B cell (primary cell): ENCODE data around the gene TNKS1BP1. TPM values are rescaled to one million over a fixed set of nuclear protein-coding genes. Genes with fewer than 3 reads are reported as not detected.

Experiments used
- ATAC-seq: fragments of 200-7000 bp; cut with Tn5 transposase; one replicate; pipeline ENCODE4 v1.10.0; 2021; ENCODE audit warnings: low read depth, mild to moderate bottlenecking, moderate number of reproducible peaks, moderate library complexity
- CTCF ChIA-PET: fragments of 350-600 bp; sonication (Branson Sonifier 250); formaldehyde crosslinking; loops from one replicate; lab custom pipeline; 2021; ENCODE audit warnings: antibody characterized with exemption, inconsistent platforms; lab: Charles Lee
- POLR2A ChIA-PET: fragments of 350-600 bp; sonication (Branson Sonifier 250); formaldehyde crosslinking; loops from one replicate; lab custom pipeline; 2021; ENCODE audit warnings: antibody characterized with exemption; lab: Charles Lee
- DNase-seq: peaks from one replicate; pipeline ENCODE4 v3.0.0; 2013
- H2AFZ ChIP-seq: 2 replicates; pipeline ENCODE4 v1.6.1; 2012; ENCODE audit warnings: mild to moderate bottlenecking, low read depth, low read length; ENCODE audit not compliant: insufficient read depth, poor library complexity, severe bottlenecking
- H3K27ac ChIP-seq, 2 donors: 1 replicate in 1 of 2; 2 replicates in 1 of 2; pipeline ENCODE4 v1.5.1; 2012 to 2013; ENCODE audit warnings: low read length in 2 of 2, mild to moderate bottlenecking in 2 of 2, moderate library complexity in 1 of 2
- H3K27me3 ChIP-seq, 4 experiments: fragments of 200-600 bp in 1 of 4; sonication (generic) in 1 of 4; replicated peaks in 1 of 4; 1 replicate in 2 of 4; 2 replicates in 2 of 4; pipeline versions ENCODE4 v1.6.1 to v1.7.0; 2013 to 2016; ENCODE audit warnings: low read length in 3 of 4, mild to moderate bottlenecking in 2 of 4, mixed read lengths in 1 of 4, moderate library complexity in 1 of 4; ENCODE audit not compliant: insufficient read depth in 4 of 4, control insufficient read depth in 3 of 4; ENCODE audit errors: control extremely low read depth in 1 of 4
- H3K36me3 ChIP-seq, 2 experiments: replicated peaks in 1 of 2; 1 replicate in 1 of 2; 2 replicates in 1 of 2; pipeline versions ENCODE4 v1.6.1 to v1.7.1; 2013; ENCODE audit warnings: low read length in 1 of 2; ENCODE audit not compliant: insufficient read depth in 2 of 2, control insufficient read depth in 1 of 2; ENCODE audit errors: control extremely low read depth in 1 of 2, extremely low read depth in 1 of 2
- H3K4me1 ChIP-seq, 2 donors: fragments of 200-600 bp in 1 of 2; sonication (generic) in 1 of 2; 1 replicate in 1 of 2; 2 replicates in 1 of 2; pipeline versions ENCODE4 v1.5.1 to v1.6.1; 2013 to 2017; ENCODE audit warnings: low read length in 2 of 2; ENCODE audit not compliant: control insufficient read depth in 2 of 2, insufficient read depth in 2 of 2
- H3K4me2 ChIP-seq: replicated peaks from 2 replicates; pipeline ENCODE3; 2012; ENCODE audit warnings: mild to moderate bottlenecking, low read depth, low read length; ENCODE audit not compliant: poor library complexity, severe bottlenecking
- H3K4me3 ChIP-seq, 5 experiments: fragments of 200-600 bp in 1 of 5; sonication (generic) in 1 of 5; 1 replicate in 3 of 5; 2 replicates in 2 of 5; pipeline versions ENCODE4 v1.5.1 to v1.7.0; 2011 to 2016; ENCODE audit warnings: low read length in 4 of 5, mild to moderate bottlenecking in 4 of 5, low read depth in 2 of 5, control low read depth in 1 of 5, moderate library complexity in 1 of 5; ENCODE audit not compliant: insufficient read depth in 1 of 5; ENCODE audit errors: control extremely low read depth in 1 of 5, extremely low read depth in 1 of 5
- H3K79me2 ChIP-seq: fragments of 200-600 bp; sonication (generic); one replicate; pipeline ENCODE4 v1.6.0; 2016; ENCODE audit warnings: low read length; ENCODE audit not compliant: control insufficient read depth, insufficient read depth
- H3K9ac ChIP-seq: fragments of 200-600 bp; sonication (generic); 2 replicates; pipeline ENCODE4 v1.6.1; 2017; ENCODE audit warnings: mild to moderate bottlenecking, low read length, moderate library complexity
- H3K9me3 ChIP-seq, 3 donors: one replicate each; pipeline versions ENCODE4 v1.6.1 to v1.7.1; 2013; ENCODE audit warnings: low read length in 2 of 3; ENCODE audit not compliant: control insufficient read depth in 2 of 3, insufficient read depth in 1 of 3; ENCODE audit errors: control extremely low read depth in 1 of 3
- H4K20me1 ChIP-seq: 2 replicates; pipeline ENCODE4 v1.6.0; 2012; ENCODE audit warnings: mild to moderate bottlenecking, low read length; ENCODE audit not compliant: insufficient read depth, control insufficient read depth, poor library complexity, severe bottlenecking
- H3K27ac Mint-ChIP-seq: one replicate; pipeline ENCODE4 v1.8.0; 2021; ENCODE audit warnings: mixed read lengths
- H3K27me3 Mint-ChIP-seq: one replicate; pipeline ENCODE4 v1.8.0; 2021; ENCODE audit warnings: mixed read lengths
- H3K4me1 Mint-ChIP-seq: one replicate; pipeline ENCODE4 v1.8.0; 2021; ENCODE audit warnings: mixed read lengths
- H3K4me3 Mint-ChIP-seq: one replicate; pipeline ENCODE4 v1.8.0; 2021; ENCODE audit warnings: mixed read lengths
- H3K9me3 Mint-ChIP-seq: one replicate; pipeline ENCODE4 v1.8.0; 2022; ENCODE audit warnings: mixed read lengths; ENCODE audit not compliant: insufficient read depth
- CTCF ChIP-seq: fragments of 200-600 bp; IDR thresholded peaks from one replicate; pipeline ENCODE4 v1.8.0; 2022; ENCODE audit warnings: antibody characterized with exemption, mild to moderate bottlenecking
- EZH2 ChIP-seq: IDR thresholded peaks from 2 replicates; pipeline ENCODE4 v1.6.1; 2012; ENCODE audit warnings: borderline replicate concordance, low read depth, mild to moderate bottlenecking, moderate library complexity, low read length; ENCODE audit not compliant: insufficient read depth, poor library complexity, severe bottlenecking
- WGBS: methylation state at CpG from one replicate; pipeline ENCODE4 v1.1.5; 2013; ENCODE audit warnings: missing lambda C conversion rate; ENCODE audit not compliant: insufficient coverage; 5-methylcytosine and 5-hydroxymethylcytosine counted together
- intact Hi-C: fragments of 100-400 bp; cut with micrococcal nuclease; formaldehyde crosslinking; loops from one replicate; pipeline ENCODE4 v1.10.0; 2022
- polyA plus RNA-seq: library from polyadenylated mRNA; depleted of rRNA; stranded (reverse); fragments of >200 nt; gene quantifications from 2 replicates; pipeline ENCODE4 v1.2.3, GENCODE V29; 2012
- total RNA-seq, 2 donors: library from RNA; stranded (reverse); fragments of 120-200 nt in 1 of 2; gene quantifications; 1 replicate in 1 of 2; 2 replicates in 1 of 2; pipeline versions ENCODE4 v1.2.3 to v1.2.4, GENCODE V29; 2013 to 2022

The TNKS1BP1 gene
- total and polyA plus RNA-seq, 2 donors (not counting 1 experiment from before 2014, with no cell fraction given) = 2.2 to 12.2 TPM

- Histone ChIP-seq H2AFZ (no peak overlapping the region), H3K9ac (no peak overlapping the region), H3K4me1 (no peaks in the 10 kb centered on the region), H3K4me2 (no peak overlapping the region), H3K79me2 (no peaks in the 10 kb centered on the region), H4K20me1 (no peaks in the 10 kb centered on the region), H3K4me3 (no peak overlapping the region), H3K36me3 (no peaks in the 10 kb centered on the region), H3K9me3 (no peaks in the 10 kb centered on the region), H3K27ac (no peak overlapping the region), H3K27me3 (peaks cover 0 to 2% (median 2%) of the 10 kb centered on the region in 4 experiments)
- no peak for TF ChIP-seq CTCF
- no peak for TF ChIP-seq EZH2
- DNase-seq (no peak), ATAC-seq (no peak)
- POLR2A ChIA-PET = no interaction called here
- CTCF ChIA-PET = interaction anchor here (1.2 to 2.1 kb wide), 3 partner anchors 10 to 280 kb away, joined by 4 to 10 read pairs (median 5); no protein-coding TSS in a partner anchor
- H3K4me1 Mint-ChIP-seq = no peaks in the 10 kb centered on the region
- intact Hi-C loops = no loop called here
- peaks cover 25% of the 10 kb centered on the region for H3K27me3 Mint-ChIP-seq
- H3K9me3 Mint-ChIP-seq = no peaks in the 10 kb centered on the region
- H3K4me3 Mint-ChIP-seq = no peak overlapping the region
- WGBS = 100% methylated on average over 1 of the region's 8 CpGs
- no peak overlapping the region for H3K27ac Mint-ChIP-seq
Observed at GRCh38 chr11:57360991-57361390, 36.2 kb upstream of the TNKS1BP1 start.

GRCh38 chr11:57359896-57360690 lies 35.3 kb upstream of the TNKS1BP1 start:
- H3K27ac ChIP-seq = no peak overlapping the region
- intact Hi-C loops = no loop called here
- peaks cover 0 to 3% (median 2%) of the 10 kb centered on the region in 4 experiments for H3K27me3 ChIP-seq
- H3K27me3 Mint-ChIP-seq = peaks cover 26% of the 10 kb centered on the region
- H3K4me2 ChIP-seq = no peak overlapping the region
- no peak overlapping the region for H3K4me3 Mint-ChIP-seq
- ChIA-PET CTCF (interaction anchor here (1.1 to 2.1 kb wide), 5 partner anchors 9 to 281 kb away, joined by 4 to 10 read pairs (median 4); no protein-coding TSS in a partner anchor), POLR2A (no interaction called here)
- no peaks in the 10 kb centered on the region for H3K9me3 Mint-ChIP-seq
- no peaks in the 10 kb centered on the region for H3K4me1 Mint-ChIP-seq
- DNase-seq = no peak
- H3K36me3 ChIP-seq = no peaks in the 10 kb centered on the region
- WGBS = 93% methylated on average over 5 of the region's 9 CpGs
- H3K4me1 ChIP-seq = no peaks in the 10 kb centered on the region
- TF ChIP-seq CTCF (no peak), EZH2 (no peak)
- H3K27ac Mint-ChIP-seq = no peak overlapping the region
- H4K20me1 ChIP-seq = no peaks in the 10 kb centered on the region
- no peaks in the 10 kb centered on the region for H3K9me3 ChIP-seq
- no peak overlapping the region for H2AFZ ChIP-seq
- no peak overlapping the region for H3K4me3 ChIP-seq
- no peak for ATAC-seq
- no peak overlapping the region for H3K9ac ChIP-seq
- H3K79me2 ChIP-seq = no peaks in the 10 kb centered on the region
